G401 (cell line): ENCODE results near the gene DOCK2. TPM values are rescaled to one million over a fixed set of nuclear protein-coding genes. Genes with fewer than 3 reads are reported as not detected.

ENCODE experiments used
- DNase-seq: peaks from one replicate; pipeline ENCODE4 v3.0.0-alpha.2; 2015; ENCODE audit warnings: low spot score
- in situ Hi-C: cut with HindIII; loops from 2 replicates; pipeline ENCODE4 v1.10.0; 2016; ENCODE audit warnings: low sequenced_read_pairs, mixed read lengths
- total RNA-seq: library from RNA; depleted of rRNA; stranded (reverse); fragments of >200 nt; shearing (Covaris generic); gene quantifications from 2 replicates; pipeline ENCODE4 v1.2.3, GENCODE V29; 2014

DOCK2 gene
- total RNA-seq, 1 experiment from 2014 or later: not detected

GRCh38 chr5:169869066-169869465 is 232.0 kb downstream of the DOCK2 start:
- no peak for DNase-seq
- in situ Hi-C loops: no loop called here

GRCh38 chr5:169870211-169870610 is 233.1 kb downstream of the DOCK2 start:
- in situ Hi-C loops: no loop called here
- no peak for DNase-seq

GRCh38 chr5:169871826-169872490 is 234.9 kb downstream of the DOCK2 start:
- in situ Hi-C loops: no loop called here

GRCh38 chr5:169873642-169874041 is 236.6 kb downstream of the DOCK2 start:
- no peak for DNase-seq
- in situ Hi-C loops: no loop called here

More at GRCh38 chr5:169871826-169872490, 234.9 kb downstream of the DOCK2 start:
- no peak for DNase-seq

GRCh38 chr5:169874621-169875020 is 237.5 kb downstream of the DOCK2 start:
- in situ Hi-C loops: no loop called here
- DNase-seq: no peak

- DNase-seq: no peak
- in situ Hi-C loops: no loop called here
Measured at GRCh38 chr5:169875091-169875728, 238.1 kb downstream of the DOCK2 start.

- in situ Hi-C loops: no loop called here
- no peak for DNase-seq
Measured at GRCh38 chr5:169875731-169876130, 238.7 kb downstream of the DOCK2 start.

- in situ Hi-C loops: no loop called here
- DNase-seq: no peak
Measured at GRCh38 chr5:169876386-169876785, 239.3 kb downstream of the DOCK2 start.

GRCh38 chr5:169880012-169880663 is 243.1 kb downstream of the DOCK2 start:
- no peak for DNase-seq
- in situ Hi-C loops: no loop called here

- in situ Hi-C loops: no loop called here
- no peak for DNase-seq
Measured at GRCh38 chr5:169880785-169881184, 243.7 kb downstream of the DOCK2 start.

- DNase-seq: no peak
- in situ Hi-C loops: no loop called here
Measured at GRCh38 chr5:169881702-169882303, 244.7 kb downstream of the DOCK2 start.

- DNase-seq: no peak
- in situ Hi-C loops: no loop called here
Measured at GRCh38 chr5:169886033-169886432, 249.0 kb downstream of the DOCK2 start.

- in situ Hi-C loops: no loop called here
Measured at GRCh38 chr5:169886677-169887076, 249.6 kb downstream of the DOCK2 start.

GRCh38 chr5:169889572-169889971 is 252.5 kb downstream of the DOCK2 start:
- DNase-seq: no peak
- in situ Hi-C loops: no loop called here

More at GRCh38 chr5:169886677-169887076, 249.6 kb downstream of the DOCK2 start:
- no peak for DNase-seq

- in situ Hi-C loops: no loop called here
- DNase-seq: no peak
Measured at GRCh38 chr5:169893010-169893409, 255.9 kb downstream of the DOCK2 start.

- DNase-seq: no peak
- in situ Hi-C loops: no loop called here
Measured at GRCh38 chr5:169893571-169893970, 256.5 kb downstream of the DOCK2 start.

GRCh38 chr5:169895926-169896325 is 258.9 kb downstream of the DOCK2 start:
- DNase-seq: peak; percentile 35
- in situ Hi-C loops: no loop called here

GRCh38 chr5:169897481-169897880 is 260.4 kb downstream of the DOCK2 start:
- no peak for DNase-seq
- in situ Hi-C loops: no loop called here

GRCh38 chr5:169901896-169902295 is 264.8 kb downstream of the DOCK2 start:
- DNase-seq: no peak
- in situ Hi-C loops: no loop called here

GRCh38 chr5:169904059-169904458 is 267.0 kb downstream of the DOCK2 start:
- in situ Hi-C loops: no loop called here

More at GRCh38 chr5:169904059-169904458, 267.0 kb downstream of the DOCK2 start:
- DNase-seq: no peak
